HG03575 (cell line): ENCODE results near the gene KYAT1.
"Not testable (repeated sequence)": the region's sequence is repeated elsewhere in the genome, so short reads cannot be mapped to it uniquely, and the experiment has no call there.

Source experiments
- ATAC-seq: cut with Tn5 transposase; IDR thresholded peaks from one replicate; pipeline ENCODE4 v1.9.1; 2021; ENCODE audit not compliant: unreplicated experiment, insufficient number of reproducible peaks, low FRiP score; ENCODE audit errors: extremely low read depth

KYAT1 gene

DNA sequence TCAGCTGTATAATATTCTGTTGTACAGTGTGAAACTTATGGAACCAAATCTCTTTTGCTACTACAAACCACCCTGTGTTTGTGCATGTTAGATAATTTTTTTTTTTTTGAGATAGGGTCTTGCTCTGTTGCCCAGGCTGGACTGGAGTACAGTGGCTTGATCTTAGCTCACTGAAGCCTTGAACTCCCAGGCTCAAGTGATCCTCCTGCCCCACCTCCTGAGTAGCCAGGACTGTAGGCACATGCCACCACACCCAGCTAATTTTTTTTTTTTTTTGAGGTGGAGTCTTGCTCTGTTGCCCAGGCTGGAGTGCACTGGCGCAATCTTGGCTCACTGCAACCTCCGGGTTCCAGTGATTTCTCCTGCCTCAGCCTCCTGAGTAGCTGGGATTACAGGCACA is 86.8 kb downstream of the KYAT1 start:
- ATAC-seq: not testable (repeated sequence)

DNA sequence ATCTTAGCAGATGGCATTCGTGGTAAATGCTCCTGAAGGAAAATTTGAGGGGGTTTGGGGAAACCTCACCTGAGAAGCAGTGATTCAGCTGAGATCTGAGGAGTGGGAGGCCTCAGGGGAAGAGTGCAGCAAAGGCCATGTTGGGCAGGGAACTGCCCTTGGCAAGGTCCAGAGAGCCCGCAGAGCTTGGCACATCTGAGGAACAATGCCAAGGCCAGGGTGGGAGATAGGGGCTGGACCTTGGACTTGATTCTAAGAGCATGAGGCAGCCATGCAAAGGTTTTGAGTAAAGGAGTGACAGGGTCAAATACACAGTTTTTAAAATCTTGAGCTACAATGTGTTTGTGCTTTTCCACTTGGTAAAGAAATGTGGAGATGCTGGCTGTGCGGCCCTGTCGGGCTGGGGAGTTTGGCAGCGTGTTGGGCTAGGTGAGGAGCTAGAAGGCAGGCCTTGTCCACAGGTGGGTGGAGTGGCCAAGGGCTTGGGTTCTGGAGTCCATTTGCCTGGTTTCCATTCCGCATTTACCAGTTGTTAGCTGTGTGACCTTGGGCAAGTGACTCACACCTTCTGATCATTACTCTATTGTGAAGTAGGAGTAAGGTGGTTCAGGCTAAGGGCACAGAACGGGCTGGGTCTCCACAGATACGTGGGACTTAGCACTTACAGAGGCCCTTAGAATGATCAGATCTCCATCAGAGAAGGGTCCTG is 88.6 kb downstream of the KYAT1 start:
- ATAC-seq: no peak

DNA sequence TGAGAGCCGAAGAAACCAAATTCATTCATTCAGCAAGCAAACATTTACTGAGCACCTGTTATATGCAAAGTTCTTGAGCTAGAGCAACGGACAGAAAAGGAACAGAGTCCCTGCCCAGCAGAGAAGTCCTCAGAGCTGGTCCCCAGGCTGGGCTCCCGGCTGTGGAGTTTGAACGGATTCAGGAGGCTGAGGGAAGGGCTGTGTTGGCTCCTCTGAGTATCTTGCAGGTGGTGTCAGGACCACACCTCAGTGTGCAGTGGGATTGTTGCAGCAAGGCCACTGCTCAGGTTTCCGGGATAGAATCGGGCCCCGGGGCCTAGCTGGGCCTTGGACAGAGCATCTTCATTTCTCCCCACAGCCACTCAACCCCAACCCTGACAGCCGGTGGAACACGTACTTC is 89.6 kb downstream of the KYAT1 start:
- ATAC-seq: no peak

DNA sequence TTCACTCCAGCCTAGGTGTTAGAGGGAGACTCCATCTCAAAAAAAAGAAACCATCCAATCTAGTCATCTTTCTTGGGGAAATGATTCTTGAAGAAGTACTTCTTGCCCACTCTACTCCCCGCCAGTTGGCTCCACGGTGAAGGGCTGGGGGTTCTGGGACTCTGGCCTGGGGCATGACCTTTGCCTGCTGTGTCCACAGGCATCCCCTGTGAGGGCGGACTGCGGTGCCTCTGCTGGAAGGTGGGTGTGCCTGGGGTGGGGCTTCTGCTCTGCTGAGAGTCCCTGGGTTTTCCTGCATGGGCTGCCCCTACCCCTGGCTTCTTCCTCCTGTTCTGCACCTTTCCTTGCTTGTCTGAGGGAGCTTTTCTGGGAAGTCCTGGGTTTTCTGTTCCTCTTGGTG is 91.2 kb downstream of the KYAT1 start:
- no peak for ATAC-seq

DNA sequence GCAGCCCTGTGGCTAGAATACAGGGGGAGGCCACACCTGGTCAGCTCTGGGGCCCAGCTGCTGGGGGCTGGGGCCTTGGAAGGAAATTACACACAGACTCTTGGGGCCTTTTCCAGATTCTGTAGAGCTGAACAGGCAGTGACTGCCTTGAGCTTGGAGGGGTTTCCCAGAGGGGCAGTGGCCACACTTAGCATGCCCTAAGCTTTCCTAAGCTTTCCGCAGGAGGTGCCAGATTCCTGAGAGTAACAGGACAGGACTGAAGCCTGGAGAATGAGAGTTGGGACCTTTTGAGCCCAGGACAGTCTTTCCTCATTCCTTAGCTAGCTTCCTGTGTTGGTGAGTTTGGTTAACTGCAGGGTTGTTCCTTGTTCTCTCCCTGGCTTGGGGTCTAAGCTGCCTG is 93.3 kb downstream of the KYAT1 start:
- no peak for ATAC-seq

DNA sequence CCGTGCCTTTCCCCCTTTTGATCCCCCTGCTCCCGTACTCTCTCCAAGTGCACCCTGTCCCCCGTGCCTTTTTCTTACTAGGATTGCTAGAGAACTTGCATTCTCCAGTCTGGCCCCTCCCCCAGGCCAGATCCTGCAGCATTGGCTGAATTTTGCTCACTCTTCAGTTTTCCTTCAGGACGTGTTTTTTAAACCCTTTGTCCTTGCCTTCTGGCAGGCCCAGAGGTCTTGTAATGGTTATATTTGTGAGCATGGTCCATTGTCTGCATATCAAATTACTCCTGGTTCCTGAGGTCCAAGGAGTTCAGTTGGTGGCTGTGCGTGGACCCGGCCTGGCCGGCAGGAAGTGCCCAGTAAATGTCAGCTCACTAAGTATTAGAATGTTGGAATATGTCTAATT is 94.1 kb downstream of the KYAT1 start:
- no peak for ATAC-seq

DNA sequence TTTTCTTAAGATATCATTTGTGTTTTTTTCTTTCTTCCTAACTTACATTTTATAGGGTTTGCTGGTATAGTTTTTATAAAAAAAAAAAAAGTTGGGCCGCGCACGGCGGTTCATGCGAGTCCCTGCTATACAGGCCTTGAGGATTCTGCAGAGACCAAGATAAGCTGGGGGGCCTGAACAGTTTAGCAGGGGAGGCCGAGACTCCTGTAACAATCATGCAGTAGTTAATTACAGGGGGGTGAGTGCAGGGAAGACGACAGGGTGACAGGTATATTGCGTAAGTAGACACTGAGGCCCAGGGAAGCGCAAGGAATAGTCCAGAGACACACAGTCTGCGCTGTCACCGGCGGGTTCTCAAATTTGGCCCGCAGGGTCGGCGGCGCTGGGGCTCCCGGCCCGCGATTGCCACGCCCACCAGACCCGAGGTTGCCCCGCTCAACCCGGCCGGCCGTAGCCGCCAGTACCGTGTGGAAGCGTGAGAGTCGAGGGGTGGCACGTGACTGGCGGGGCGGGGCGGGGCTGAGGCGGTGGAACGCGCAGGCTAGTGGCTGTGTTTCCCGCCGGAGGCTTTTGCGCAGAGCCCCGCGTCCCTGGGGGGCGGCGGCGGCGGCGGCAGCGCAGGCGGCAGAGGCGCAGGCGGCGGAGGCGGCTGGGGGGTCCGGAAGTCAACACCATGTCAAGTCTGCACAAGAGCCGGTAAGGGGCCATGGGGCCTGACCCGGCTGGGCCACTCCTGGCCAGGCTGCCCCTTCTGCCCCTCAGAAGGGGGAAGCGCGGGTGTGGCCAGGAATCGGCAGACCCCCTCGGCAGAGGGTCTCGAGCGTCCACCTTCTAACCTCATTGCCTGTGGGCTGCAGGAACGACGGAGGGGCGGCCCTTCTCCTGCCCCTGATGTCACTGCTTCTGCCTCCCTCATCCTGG is 94.8 kb downstream of the KYAT1 start, which contains the start of gene TBC1D13:
Gene TBC1D13 (plus strand): TSS at position 573 of the 921 bp plus-strand sequence. CDS start 101 bp downstream, at position 674.
- ATAC-seq: no peak

DNA sequence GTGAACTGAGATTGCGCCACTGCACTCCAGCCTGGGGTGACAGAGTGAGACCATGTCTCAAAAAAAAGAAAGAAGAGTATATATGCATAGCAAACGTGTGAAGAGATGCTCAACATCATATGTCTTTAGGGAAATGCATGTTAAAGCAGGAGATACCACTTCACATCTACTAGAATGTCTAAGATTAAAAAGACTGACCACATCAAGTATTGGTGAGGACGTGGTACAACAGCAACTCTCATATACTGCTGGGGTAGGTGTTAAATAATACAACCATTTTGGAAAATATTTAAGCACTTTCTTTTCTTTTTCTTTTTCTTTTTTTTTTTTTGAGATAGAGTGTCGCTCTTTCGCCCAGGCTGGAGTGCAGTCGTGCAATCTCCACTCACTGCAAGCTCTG is 96.3 kb downstream of the KYAT1 start:
- no peak for ATAC-seq
